HUES64 (cell line): ENCODE measurements around the gene TRPM3.

ENCODE experiments used
- H3K27ac ChIP-seq: 2 replicates; pipeline ENCODE4 v1.7.0; 2013; ENCODE audit warnings: low read depth, low read length, inconsistent platforms
- H3K27me3 ChIP-seq: 2 replicates; pipeline ENCODE4 v1.6.1; 2013; ENCODE audit warnings: mild to moderate bottlenecking, low read length; ENCODE audit not compliant: insufficient read depth
- H3K36me3 ChIP-seq: 2 replicates; pipeline ENCODE4 v1.6.1; 2013; ENCODE audit warnings: mild to moderate bottlenecking, low read length; ENCODE audit not compliant: insufficient read depth
- H3K4me1 ChIP-seq: 2 replicates; pipeline ENCODE4 v1.6.1; 2013; ENCODE audit warnings: mild to moderate bottlenecking, low read length, moderate library complexity; ENCODE audit not compliant: insufficient read depth
- H3K4me3 ChIP-seq: 2 replicates; pipeline ENCODE4 v1.5.1; 2013; ENCODE audit warnings: mild to moderate bottlenecking, low read length, moderate library complexity
- H3K9ac ChIP-seq: 2 replicates; pipeline ENCODE4 v1.6.1; 2013; ENCODE audit warnings: mild to moderate bottlenecking, low read depth, low read length
- H3K9me3 ChIP-seq: 2 replicates; pipeline ENCODE4 v1.6.1; 2013; ENCODE audit warnings: low read depth, low read length; ENCODE audit not compliant: insufficient read depth
- WGBS: fragments of 150-250, 120-280 bp; methylation state at CpG from one replicate; pipeline ENCODE4 v1.1.7; 2013; ENCODE audit warnings: missing lambda C conversion rate; 5-methylcytosine and 5-hydroxymethylcytosine counted together

TRPM3 gene

DNA sequence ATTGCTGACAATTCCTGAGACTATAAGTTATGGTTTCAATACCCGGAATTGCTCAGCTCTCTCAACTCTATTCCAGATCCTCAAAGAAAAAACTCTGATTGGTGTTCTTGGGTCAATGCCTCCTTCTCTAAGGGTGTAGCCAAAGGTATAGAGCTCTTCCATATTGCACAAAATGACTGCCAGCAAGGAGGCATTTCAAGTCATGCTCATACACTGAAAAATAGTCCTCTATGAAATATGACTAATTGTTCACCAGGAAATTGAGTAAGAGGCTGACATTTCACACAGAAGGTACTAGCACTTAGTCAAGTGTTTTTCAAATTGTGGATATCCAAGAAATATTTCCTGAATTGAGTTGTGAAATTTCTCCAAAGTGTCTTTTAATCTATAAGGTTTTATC is 595.9 kb downstream of the TRPM3 start:
- no peaks in the 10 kb centered on the region for H3K27me3 ChIP-seq
- H3K4me3 ChIP-seq = no peak overlapping the region
- no peak overlapping the region for H3K27ac ChIP-seq
- H3K9me3 ChIP-seq = peaks cover 7% of the 10 kb centered on the region; the same call in 1 of the 2 replicates
- no peaks in the 10 kb centered on the region for H3K36me3 ChIP-seq
- WGBS = 100% methylated on average over 1 of the region's 1 CpG
- no peak overlapping the region for H3K9ac ChIP-seq
- H3K4me1 ChIP-seq = no peaks in the 10 kb centered on the region

DNA sequence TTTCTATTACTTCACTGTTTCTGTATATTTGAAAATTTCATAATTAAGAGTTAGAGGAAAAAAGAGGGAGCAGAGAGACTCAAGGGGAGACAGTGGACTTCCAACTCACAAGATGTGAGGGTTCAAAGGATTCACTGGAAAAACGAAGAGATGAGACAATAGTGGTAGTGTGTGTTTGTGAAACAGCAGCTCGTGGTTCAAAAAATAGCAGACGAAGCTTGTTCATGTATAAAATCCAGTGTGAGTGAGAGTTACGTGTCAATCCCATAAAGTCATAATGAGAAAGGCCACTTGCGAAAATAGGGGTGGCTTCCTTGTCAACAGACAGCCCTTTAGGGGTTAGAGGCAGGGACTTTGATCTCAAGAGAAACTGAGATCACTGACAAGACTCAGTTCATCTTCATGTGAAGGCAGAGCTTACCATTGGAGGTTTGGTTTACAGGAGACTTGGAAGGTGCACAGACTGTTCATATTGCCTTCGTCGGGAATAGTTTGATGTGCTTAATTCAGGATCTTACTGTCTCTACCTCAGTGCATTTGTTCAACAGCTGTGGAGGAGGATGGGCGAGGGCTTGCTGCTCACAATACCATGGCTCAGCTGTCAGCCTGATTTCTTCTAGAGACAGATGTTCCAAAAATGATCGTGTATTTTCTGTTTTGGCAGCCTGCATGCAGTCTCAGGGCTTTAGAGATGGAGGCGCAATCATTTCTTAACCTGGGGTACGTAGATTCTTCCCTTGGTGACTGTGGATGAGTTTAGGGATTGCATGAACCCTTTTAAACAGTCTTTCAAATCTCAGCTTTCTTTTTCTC is 601.3 kb downstream of the TRPM3 start:
- no peaks in the 10 kb centered on the region for H3K27me3 ChIP-seq
- H3K27ac ChIP-seq = no peak overlapping the region
- H3K9me3 ChIP-seq = peaks cover 6% of the 10 kb centered on the region; the same call in 1 of the 2 replicates
- 91% methylated on average over 10 of the region's 11 CpGs for WGBS
- H3K4me1 ChIP-seq = no peaks in the 10 kb centered on the region
- H3K4me3 ChIP-seq = no peak overlapping the region
- H3K9ac ChIP-seq = no peak overlapping the region
- no peaks in the 10 kb centered on the region for H3K36me3 ChIP-seq

- no peaks in the 10 kb centered on the region for H3K27me3 ChIP-seq
- no peaks in the 10 kb centered on the region for H3K4me1 ChIP-seq
- H3K4me3 ChIP-seq = no peak overlapping the region
- H3K36me3 ChIP-seq = no peaks in the 10 kb centered on the region
- no CpG with 5 or more reads among the region's 1 CpG for WGBS
- H3K27ac ChIP-seq = no peak overlapping the region
- no peak overlapping the region for H3K9ac ChIP-seq
- no peaks in the 10 kb centered on the region for H3K9me3 ChIP-seq
Measured at GRCh38 chr9:70517926-70518610, 603.4 kb downstream of the TRPM3 start.

- Histone ChIP-seq H3K9me3 (peaks cover 5% of the 10 kb centered on the region; the same call in 1 of the 2 replicates), H3K36me3 (no peaks in the 10 kb centered on the region), H3K27ac (no peak overlapping the region), H3K4me1 (no peaks in the 10 kb centered on the region), H3K4me3 (no peak overlapping the region), H3K9ac (no peak overlapping the region), H3K27me3 (no peaks in the 10 kb centered on the region)
- 79% methylated on average over 2 of the region's 2 CpGs for WGBS
Measured at GRCh38 chr9:70514273-70514672, 607.1 kb downstream of the TRPM3 start.

DNA sequence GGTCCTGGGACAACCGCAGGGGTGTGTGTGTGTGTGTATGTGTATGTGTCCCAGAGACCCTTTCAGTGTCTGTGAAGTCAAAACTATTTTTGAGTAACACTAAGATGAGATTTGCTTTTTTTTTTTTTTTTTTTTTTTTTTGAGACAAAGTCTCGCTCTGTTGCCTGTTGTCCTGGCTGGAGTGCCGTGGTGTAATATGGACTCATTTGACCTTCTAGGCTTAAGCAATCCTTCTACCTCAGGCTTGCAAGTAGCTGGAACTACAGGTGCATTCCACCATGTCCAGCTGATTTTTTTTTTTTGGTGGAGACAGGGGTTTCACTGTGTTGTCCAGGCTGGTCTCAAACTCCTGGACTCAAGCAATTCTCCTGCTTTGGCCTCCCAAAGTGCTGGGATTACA is 609.6 kb downstream of the TRPM3 start:
- 100% methylated on average over 3 of the region's 3 CpGs for WGBS
- H3K4me1 ChIP-seq = no peaks in the 10 kb centered on the region
- no peaks in the 10 kb centered on the region for H3K27me3 ChIP-seq
- H3K9me3 ChIP-seq = peaks cover 5% of the 10 kb centered on the region; the same call in 1 of the 2 replicates
- no peak overlapping the region for H3K27ac ChIP-seq
- no peak overlapping the region for H3K9ac ChIP-seq
- no peak overlapping the region for H3K4me3 ChIP-seq
- no peaks in the 10 kb centered on the region for H3K36me3 ChIP-seq

DNA sequence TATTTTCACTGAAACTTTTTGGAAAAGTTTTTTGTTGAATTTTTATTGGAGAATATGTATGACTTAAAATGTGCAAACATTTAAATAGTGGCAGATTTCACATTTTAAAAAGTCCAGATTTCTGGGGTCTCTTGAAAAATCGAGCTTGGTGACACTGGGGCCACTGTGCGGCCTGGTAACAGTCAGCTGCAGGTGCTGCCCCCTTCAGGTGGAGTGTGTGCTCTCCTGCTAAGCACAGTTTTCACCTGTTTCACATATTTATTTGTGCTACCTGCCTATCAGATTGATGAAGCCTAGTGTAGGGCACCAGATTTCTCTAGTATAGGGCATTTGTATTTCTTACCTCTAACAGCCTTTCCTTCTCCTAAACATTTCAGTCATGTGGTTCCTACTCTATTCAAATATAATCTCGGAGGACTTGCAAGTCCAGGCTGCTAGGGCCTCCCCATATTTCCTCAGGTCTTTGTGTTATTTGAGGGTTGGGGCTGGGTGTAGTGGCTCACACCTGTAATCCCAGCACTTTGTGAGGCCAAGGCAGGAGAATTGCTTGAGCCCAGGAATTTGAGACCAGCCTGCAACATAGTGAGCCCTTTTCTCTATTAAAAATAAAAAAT is 611.2 kb downstream of the TRPM3 start:
- Histone ChIP-seq H3K9me3 (peaks cover 5% of the 10 kb centered on the region; the same call in 1 of the 2 replicates), H3K4me1 (no peaks in the 10 kb centered on the region), H3K9ac (no peak overlapping the region), H3K4me3 (no peak overlapping the region), H3K27ac (no peak overlapping the region), H3K36me3 (no peaks in the 10 kb centered on the region), H3K27me3 (no peaks in the 10 kb centered on the region)
- 89% methylated on average over 3 of the region's 3 CpGs for WGBS

DNA sequence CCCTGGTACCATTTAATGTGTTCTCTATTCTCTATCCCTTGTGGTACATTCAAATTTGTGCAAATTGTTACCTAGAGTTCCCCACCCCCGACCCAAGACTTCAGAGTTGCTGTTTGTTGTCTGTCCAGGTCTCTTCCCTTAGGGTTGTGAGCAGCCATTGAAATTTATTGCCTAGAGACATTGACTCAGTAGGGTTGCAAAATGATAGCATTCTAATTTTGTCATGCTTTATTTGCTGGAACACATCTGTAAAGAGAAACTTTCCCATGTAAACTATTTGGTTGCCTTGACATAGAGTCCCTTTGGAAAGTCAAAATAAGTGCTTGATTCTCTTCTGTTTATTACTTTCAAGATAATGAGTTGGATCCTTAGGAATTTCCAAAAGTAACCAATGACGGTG is 615.3 kb downstream of the TRPM3 start:
- H3K9ac ChIP-seq = no peak overlapping the region
- 95% methylated on average over 2 of the region's 2 CpGs for WGBS
- peaks cover 5% of the 10 kb centered on the region; the same call in 1 of the 2 replicates for H3K9me3 ChIP-seq
- no peaks in the 10 kb centered on the region for H3K4me1 ChIP-seq
- H3K4me3 ChIP-seq = no peak overlapping the region
- no peaks in the 10 kb centered on the region for H3K27me3 ChIP-seq
- H3K36me3 ChIP-seq = no peaks in the 10 kb centered on the region
- no peak overlapping the region for H3K27ac ChIP-seq

GRCh38 chr9:70504834-70505233 is 616.6 kb downstream of the TRPM3 start:
- 91% methylated on average over 4 of the region's 4 CpGs for WGBS
- Histone ChIP-seq H3K9me3 (peaks cover 2% of the 10 kb centered on the region; the same call in 1 of the 2 replicates), H3K36me3 (no peaks in the 10 kb centered on the region), H3K27me3 (no peaks in the 10 kb centered on the region), H3K4me3 (no peak overlapping the region), H3K4me1 (no peaks in the 10 kb centered on the region), H3K9ac (no peak overlapping the region), H3K27ac (no peak overlapping the region)

DNA sequence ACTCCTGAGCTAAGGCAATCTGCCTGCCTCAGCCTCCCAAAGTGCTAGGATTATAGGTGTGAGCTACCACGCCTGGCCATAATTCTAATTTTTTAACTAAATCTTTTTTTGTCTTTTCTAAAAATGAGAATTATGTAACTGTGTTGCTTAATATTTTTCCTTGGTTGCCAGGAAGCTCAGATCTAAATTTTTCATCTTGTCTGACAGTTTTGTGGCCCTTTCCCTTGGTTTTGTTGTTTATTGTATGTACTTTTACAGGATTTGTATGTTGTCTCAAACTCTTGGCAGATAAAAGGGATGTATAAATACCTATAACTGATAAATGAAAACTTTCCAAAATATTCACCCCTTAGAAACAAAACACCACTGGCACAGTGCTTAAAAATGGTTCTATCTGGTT is 618.7 kb downstream of the TRPM3 start:
- no CpG with 5 or more reads among the region's 1 CpG for WGBS
- H3K4me3 ChIP-seq = no peak overlapping the region
- H3K9me3 ChIP-seq = no peaks in the 10 kb centered on the region
- H3K4me1 ChIP-seq = no peaks in the 10 kb centered on the region
- no peak overlapping the region for H3K9ac ChIP-seq
- no peak overlapping the region for H3K27ac ChIP-seq
- no peaks in the 10 kb centered on the region for H3K36me3 ChIP-seq
- no peaks in the 10 kb centered on the region for H3K27me3 ChIP-seq

- 82% methylated on average over 1 of the region's 1 CpG for WGBS
- no peaks in the 10 kb centered on the region for H3K27me3 ChIP-seq
- H3K4me3 ChIP-seq = no peak overlapping the region
- H3K9ac ChIP-seq = no peak overlapping the region
- H3K4me1 ChIP-seq = no peaks in the 10 kb centered on the region
- H3K27ac ChIP-seq = no peak overlapping the region
- no peaks in the 10 kb centered on the region for H3K36me3 ChIP-seq
- H3K9me3 ChIP-seq = no peaks in the 10 kb centered on the region
Measured at GRCh38 chr9:70500793-70501192, 620.6 kb downstream of the TRPM3 start.

DNA sequence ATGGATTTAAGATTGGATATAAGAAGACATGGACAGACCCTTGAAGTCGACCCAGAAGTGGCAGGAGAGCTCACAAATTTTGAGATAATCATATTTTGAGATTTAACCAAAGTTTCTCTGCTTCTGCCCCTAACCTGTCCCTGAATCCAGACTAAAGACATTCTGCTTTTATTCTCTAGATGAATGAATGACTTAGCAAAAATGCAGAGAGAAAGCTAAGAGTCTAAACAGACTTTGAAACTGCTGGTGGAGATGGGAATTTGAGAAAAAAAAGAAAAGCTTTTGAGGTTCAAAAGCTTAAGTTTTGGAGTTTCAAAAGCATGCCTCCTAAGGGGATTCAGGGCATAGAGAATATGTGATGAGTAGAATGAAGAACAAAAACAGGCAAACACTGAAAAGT is 621.8 kb downstream of the TRPM3 start:
- WGBS = 71% methylated on average over 1 of the region's 1 CpG

More for the DNA sequence above, 621.8 kb downstream of the TRPM3 start:
- Histone ChIP-seq H3K27ac (no peak overlapping the region), H3K9ac (no peak overlapping the region), H3K27me3 (no peaks in the 10 kb centered on the region), H3K4me3 (no peak overlapping the region), H3K4me1 (no peaks in the 10 kb centered on the region), H3K9me3 (no peaks in the 10 kb centered on the region), H3K36me3 (no peaks in the 10 kb centered on the region)
